Measurements from ENCODE around the gene RET. TPM values are rescaled to one million over a fixed set of nuclear protein-coding genes. Genes with fewer than 3 reads are reported as not detected.

RET gene
- total and polyA plus RNA-seq, 2 of the 8 experiments (the other 6 are each of a cell fraction or from before 2014, with no cell fraction given) = 6.7 to 8.4 TPM

- Histone ChIP-seq H3K9me3 (ENCODE audit: insufficient read depth in 2 of 2, low read depth in 1 of 2, low read length in 1 of 2) (no peaks in the 10 kb centered on the region), H2BK12ac (ENCODE audit: low read depth, low read length) (no peak overlapping the region), H3K18ac (ENCODE audit: extremely low read depth, low read length) (no peak overlapping the region), H4K91ac (replicated peaks; ENCODE audit: insufficient read length, low read length) (no peak overlapping the region), H3K36me3 (ENCODE audit: control insufficient read depth in 2 of 4, insufficient read depth in 4 of 4, low read length in 3 of 4) (no peaks in the 10 kb centered on the region), H3K4me2 (ENCODE audit: insufficient read depth in 1 of 2, low read depth in 2 of 2, low read length in 2 of 2) (no peak overlapping the region), H3K4me1 (replicated peaks in 1 of 4; ENCODE audit: control insufficient read depth in 3 of 4, insufficient read depth in 4 of 4, low read length in 3 of 4) (no peaks in the 10 kb centered on the region), H3K4me3 (ENCODE audit: extremely low read depth in 1 of 4, insufficient read depth in 2 of 4, low read depth in 3 of 4, low read length in 4 of 4) (no peak overlapping the region), H3K9ac (replicated peaks in 1 of 4; ENCODE audit: extremely low read depth in 1 of 4, low read depth in 3 of 4, low read length in 3 of 4) (no peak overlapping the region), H3K79me1 (ENCODE audit: low read depth, low read length) (no peaks in the 10 kb centered on the region), H3K27ac (ENCODE audit: low read depth, low read length) (no peak overlapping the region; the same call in 1 of the 2 replicates), H2AFZ (ENCODE audit: low read length) (no peak overlapping the region), H4K5ac (ENCODE audit: insufficient read length, low read depth, low read length) (no peak overlapping the region), H2BK120ac (replicated peaks; ENCODE audit: low read depth, low read length) (no peak overlapping the region), H2BK20ac (ENCODE audit: low read length) (no peak overlapping the region), H3K79me2 (ENCODE audit: control insufficient read depth in 1 of 2, insufficient read depth in 2 of 2, low read length in 2 of 2) (no peaks in the 10 kb centered on the region), H3K14ac (ENCODE audit: insufficient read length) (no peak overlapping the region), H2BK5ac (ENCODE audit: low read depth, low read length) (no peak overlapping the region), H3K23me2 (ENCODE audit: low read depth, low read length) (no peaks in the 10 kb centered on the region), H3K27me3 (replicated peaks in 1 of 4; ENCODE audit: control insufficient read depth in 3 of 4, extremely low read depth in 1 of 4, insufficient read depth in 3 of 4, low read length in 3 of 4) (no peaks in the 10 kb centered on the region), H3K56ac (replicated peaks; ENCODE audit: insufficient read length, low read depth, low read length) (no peak overlapping the region), H3K4ac (replicated peaks; ENCODE audit: insufficient read length, low read depth, low read length) (no peak overlapping the region), H2BK15ac (ENCODE audit: low read length) (no peak overlapping the region), H2AK5ac (ENCODE audit: low read depth, low read length) (no peak overlapping the region), H3K23ac (ENCODE audit: insufficient read length) (no peak overlapping the region), H4K8ac (ENCODE audit: extremely low read depth, insufficient read depth, low read length) (no peak overlapping the region), H4K20me1 (replicated peaks in 1 of 2; ENCODE audit: control insufficient read depth in 1 of 2, insufficient read depth in 2 of 2, low read length in 2 of 2) (peaks cover 0 to 3% of the 10 kb centered on the region in 2 experiments)
- WGBS, 2 experiments (ENCODE audit: extremely low coverage in 1 of 2, insufficient coverage in 1 of 2, insufficient read length in 1 of 2, insufficient replicate concordance in 2 of 2, low coverage in 1 of 2, low lambda C conversion rate in 2 of 2, missing lambda C conversion rate in 1 of 2) = 84% methylated on average over 17 of the region's 19 CpGs; no CpG with 5 or more reads in 1 of the 2 experiments
- DNase-seq (ENCODE audit: low read depth in 1 of 2, low spot score in 2 of 2) (no peak), FAIRE-seq (no peak)
- CTCF ChIA-PET (ENCODE audit: partially characterized antibody) = interaction anchor here (1.2 kb wide), 1 partner anchor 13 kb away, joined by 4 read pairs; no protein-coding TSS in a partner anchor
- POLR2A ChIA-PET (ENCODE audit: partially characterized antibody) = interaction anchor here (0.6 kb wide), 1 partner anchor 289 kb away, joined by 3 read pairs; no protein-coding TSS in a partner anchor
- no peak for TF ChIP-seq POLR2A (IDR thresholded peaks at IDR 0.05; ENCODE audit: control extremely low read depth in 1 of 2, low read depth in 2 of 2, low read length in 2 of 2)
- no peak for TF ChIP-seq E2F6 (IDR thresholded peaks at IDR 0.05)
- TF ChIP-seq CBX5 (IDR thresholded peaks at IDR 0.05; ENCODE audit: low read depth, low read length) = no peak
- no peak for TF ChIP-seq TEAD4 (IDR thresholded peaks at IDR 0.05; ENCODE audit: low read depth, low read length)
- TF ChIP-seq, protein P1, sequence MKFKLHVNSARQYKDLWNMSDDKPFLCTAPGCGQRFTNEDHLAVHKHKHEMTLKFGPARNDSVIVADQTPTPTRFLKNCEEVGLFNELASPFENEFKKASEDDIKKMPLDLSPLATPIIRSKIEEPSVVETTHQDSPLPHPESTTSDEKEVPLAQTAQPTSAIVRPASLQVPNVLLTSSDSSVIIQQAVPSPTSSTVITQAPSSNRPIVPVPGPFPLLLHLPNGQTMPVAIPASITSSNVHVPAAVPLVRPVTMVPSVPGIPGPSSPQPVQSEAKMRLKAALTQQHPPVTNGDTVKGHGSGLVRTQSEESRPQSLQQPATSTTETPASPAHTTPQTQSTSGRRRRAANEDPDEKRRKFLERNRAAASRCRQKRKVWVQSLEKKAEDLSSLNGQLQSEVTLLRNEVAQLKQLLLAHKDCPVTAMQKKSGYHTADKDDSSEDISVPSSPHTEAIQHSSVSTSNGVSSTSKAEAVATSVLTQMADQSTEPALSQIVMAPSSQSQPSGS (IDR thresholded peaks at IDR 0.05; ENCODE audit: low read length) = no peak
These were observed 42.0 kb downstream of the RET start for GRCh38 chr10:43118631-43119415.

Data from H1 (cell line).